ENCODE results near the gene POLR2L.
A peak's percentile ranks its signal among the peaks of the same experiment; 100 is the strongest.

POLR2L gene

DNA sequence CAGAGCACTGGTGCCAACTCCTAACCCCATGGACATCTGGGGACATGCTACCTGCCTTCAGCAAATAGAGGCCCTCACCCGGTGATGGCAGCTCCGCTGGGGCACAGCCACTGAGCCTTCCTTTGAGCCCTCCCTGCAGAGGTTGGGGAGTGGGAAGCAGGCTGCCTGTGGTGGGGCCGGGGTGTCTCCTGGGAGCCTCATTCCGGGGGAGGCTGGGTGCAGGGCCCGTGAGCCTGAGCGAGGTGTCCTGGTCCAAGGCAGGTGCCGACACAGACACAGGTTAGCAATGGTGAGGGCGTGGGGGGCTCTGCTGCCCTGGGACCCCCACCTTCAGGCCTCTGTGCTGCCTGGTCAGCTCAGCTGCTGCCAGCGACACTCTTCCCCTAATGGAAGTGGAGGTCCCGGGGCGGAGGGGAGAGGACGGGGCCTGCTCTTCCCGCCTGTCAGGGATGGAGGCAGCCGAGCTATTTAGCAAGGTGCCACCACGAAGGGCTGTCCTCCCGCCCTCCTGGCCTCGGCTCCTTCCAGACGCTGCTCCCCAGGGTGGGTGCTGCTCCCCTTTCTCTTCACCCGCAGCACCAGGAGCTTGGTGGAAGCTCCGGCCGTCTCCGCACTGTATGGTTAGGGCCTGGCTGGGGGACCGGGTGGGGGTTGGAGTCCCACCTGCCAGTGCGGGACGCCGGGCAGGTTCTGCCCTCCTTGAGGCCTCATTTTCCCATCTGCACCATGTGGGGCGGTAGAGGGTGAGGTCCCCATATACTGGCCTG is 11.5 kb upstream of the POLR2L start:
- no peak for DNase-seq

DNA sequence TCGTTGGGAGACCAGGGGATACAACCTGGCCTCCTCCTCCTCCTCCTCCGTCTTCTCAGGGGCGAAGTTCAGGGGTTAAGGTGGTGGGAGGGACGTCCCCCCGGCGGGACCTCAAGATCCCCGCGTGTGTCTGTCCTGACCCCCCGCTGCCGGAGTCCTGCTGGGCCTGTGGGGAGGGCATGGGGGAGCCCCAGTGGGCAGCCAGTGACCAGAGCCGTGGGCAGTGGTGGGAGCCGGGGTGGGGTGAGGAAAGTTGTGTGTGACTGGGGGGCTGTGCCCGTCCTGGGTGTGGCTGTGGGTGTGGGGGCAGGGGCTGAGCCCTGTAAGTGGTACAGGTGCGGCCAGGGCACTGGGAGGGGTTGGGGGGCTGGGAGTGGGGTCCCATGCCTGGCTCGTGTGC is 10.4 kb upstream of the POLR2L start:
- DNase-seq, result no peak

DNA sequence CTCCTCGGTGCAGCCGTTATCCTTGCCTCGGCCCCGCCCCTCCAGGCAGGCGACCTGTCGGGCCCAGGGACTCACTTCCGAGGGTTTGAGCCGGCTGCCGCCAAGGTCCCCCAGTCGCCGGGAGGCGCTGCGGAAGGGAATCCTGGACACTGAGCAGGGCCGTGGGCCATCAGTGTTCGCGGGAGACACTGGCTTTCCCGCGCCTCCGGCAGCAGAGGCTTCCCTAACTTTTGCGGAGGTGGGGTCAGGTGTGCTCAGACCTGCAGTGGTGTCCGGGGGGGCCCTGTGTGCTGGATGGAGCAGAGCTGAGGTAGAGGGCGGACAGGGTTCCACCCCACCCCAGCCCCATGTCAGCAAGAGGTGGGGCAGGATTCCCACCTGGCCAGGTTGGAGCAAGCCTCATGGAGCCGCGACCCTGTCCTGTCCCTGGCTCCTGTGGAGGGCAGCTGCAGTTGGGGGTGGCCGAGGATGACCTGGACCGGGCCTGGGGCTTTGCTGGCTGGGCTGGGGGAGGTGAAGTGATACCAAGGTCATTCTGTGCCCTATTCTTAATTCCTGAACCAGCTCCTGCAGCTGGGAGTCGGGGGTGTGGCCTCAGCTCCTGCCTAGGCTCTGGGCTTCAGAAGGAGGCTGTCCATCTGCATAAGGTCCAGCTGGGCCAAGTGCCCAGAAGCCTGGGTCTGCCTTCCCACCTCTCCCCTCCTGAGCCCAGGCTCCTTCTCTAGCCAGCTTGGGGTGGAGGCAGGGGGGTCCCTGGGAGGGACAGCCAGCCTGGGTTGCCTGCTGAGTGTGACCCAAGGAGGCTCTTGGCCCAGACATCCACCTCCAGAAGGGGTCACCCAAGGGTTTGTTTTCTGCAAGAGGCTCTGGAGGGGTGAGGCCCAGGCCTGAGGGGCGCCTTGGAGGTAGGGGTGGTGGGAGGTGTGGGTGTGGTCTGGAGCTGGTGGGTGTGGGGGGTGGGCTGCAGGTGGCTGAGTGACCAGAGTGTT is 8.7 kb upstream of the POLR2L start:
- DNase-seq, result peak in 1 of 2 experiments; percentile 30

DNA sequence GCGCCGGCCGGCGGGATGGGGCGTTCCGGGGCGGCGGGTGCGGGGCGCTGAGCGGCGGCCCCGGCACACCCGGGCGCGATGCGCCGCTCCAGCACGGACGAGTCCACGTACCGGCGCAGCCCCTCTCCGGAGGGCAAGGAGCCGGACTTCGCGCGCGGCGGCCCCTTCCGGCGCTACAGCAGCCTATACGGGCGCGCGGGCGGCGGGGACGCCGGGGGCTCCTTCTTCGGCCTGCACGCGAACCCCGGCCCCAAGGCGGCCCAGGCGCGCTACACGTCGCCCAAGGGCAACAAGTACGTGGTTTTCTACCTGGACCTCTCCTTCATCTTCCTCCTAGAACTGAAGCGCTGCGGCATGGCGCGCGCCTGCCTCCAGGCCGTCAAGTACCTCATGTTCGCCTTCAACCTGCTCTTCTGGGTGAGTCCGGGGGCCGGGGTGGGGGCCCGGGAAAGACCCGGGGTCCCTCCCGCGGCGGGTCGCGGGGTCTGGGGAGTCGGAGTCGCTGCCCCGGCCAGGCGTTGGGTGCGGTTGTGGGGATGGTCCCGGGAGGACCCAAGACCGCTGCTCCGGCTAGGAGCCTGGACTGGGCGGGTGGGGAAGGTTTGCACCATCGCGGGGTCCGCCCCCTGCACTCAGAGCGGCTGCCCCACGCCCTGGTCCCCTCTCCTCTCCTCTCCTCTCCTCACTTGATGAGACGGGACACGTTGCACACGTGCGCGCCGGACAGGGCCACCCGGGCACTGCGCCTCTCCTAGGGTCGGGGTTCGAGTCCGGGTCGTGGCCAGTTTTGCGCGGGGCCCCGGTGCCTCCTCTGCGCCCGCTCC is 7.8 kb upstream of the POLR2L start:
- peak; percentile 53 to 70 for DNase-seq

DNA sequence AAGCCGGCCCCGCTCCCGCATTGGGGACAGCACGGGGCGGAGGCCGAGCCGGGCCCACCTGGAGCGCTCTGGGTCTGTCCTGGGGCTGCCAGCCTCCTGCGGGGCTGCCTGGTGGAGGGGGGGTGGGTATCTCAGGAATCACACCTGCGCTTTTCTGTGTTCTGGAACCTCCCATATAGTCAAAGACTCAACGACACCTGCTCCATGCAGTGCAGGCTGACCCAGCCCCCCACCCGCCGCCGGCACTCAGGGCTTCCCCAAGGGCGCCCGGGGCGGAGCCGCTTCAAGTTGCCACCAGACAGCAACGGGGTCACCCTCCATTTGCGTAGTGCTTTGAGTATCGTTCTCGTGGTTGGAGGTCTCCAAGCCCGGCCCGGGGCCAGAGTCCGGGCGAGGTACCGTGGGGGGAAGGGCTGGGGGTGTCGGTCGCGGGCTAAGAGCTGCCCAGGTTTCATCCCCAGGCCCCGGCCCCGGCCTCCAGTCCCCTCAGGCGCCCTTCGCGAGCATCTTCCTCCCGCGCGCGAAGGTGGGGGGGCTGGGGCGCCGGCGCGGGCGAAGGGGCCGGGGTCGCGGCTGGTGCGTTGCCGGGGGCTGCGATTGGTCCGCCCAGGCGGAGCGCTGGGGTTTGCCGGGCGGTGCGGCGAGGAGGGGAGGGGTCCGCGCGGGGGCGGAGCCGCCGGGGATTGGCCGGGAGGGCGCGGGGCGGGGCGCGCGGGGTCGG is 6.9 kb upstream of the POLR2L start:
- DNase-seq, result peak; percentile 63 to 78

DNA sequence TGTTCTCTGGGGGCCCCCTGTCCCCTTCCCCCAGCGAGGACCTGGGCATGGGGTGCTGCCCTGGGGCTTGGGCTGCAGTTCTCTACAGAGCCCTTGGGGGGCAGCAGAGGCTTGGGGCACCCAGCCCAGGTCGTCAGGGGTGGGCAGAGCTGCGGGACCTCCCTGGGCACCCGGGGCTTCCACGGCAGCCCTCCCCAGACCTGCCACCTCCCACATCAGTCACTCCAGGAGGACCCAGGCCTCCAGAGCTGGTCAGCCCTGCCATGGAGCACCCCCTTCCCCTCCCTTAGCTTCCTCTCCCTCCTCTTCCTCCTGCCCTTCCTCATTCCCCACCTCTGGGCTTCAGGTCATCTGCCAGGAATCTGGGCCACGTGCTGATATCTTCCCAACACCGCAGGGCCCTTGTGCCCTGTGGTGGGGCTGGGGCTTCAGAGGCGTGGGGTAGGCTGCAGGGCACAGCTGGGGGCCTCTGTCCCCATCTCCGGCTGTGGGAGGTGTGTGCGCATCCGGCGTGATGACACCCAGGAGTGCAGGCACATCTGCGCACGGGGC is 6.1 kb upstream of the POLR2L start:
- DNase-seq, result peak in 1 of 2 experiments; percentile 36

DNA sequence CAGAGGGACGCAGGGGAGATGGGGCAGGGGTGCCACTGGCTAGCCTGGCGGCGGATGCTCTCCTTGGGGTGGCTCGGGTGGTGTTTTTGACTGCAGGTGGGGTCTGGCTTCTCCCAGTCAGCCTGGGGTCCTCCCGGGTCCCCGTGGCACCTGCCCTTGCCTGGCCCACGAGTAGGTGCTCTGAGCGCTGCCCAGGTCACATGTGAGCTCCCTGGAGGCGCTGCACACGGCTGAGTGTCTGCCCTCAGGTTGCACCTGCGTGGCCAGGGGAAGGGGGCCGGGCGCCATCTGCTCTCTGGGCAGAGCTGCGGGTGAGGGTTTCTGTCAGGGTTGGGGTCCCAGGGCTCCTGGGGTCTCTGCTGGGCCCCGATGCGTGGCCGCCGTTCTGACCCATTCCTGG is 5.5 kb upstream of the POLR2L start:
- DNase-seq, result no peak

DNA sequence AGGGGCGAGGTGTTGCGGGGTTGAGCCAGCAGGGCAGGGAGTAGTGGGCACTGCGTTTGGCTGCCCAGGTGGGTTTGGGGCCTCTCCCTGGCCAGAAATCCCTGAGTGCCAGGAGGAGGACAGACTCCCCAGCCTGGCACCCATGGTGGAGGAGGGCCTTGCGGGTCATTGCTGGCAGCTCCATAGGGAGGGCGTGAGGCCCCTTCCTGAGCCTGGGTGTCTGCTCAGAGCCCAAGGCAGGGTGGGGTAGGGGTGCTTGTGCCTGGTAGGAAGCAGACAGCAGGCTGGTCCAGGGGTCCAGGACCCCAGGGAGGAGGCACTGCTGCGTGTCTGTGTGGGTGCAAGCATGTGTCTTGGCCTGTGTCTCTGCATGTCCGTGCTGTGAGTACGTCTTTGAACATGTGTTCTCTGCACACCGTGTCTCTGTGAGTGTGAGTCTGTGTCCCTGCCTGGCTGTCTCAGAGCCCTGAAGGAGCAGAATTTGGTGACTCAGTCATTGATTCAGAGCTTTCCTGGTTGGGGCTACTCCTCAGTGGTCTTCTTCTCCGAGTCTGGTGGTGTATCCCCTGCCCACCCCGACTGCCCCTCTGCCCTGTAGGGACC is 4.3 kb upstream of the POLR2L start:
- no peak for DNase-seq

DNA sequence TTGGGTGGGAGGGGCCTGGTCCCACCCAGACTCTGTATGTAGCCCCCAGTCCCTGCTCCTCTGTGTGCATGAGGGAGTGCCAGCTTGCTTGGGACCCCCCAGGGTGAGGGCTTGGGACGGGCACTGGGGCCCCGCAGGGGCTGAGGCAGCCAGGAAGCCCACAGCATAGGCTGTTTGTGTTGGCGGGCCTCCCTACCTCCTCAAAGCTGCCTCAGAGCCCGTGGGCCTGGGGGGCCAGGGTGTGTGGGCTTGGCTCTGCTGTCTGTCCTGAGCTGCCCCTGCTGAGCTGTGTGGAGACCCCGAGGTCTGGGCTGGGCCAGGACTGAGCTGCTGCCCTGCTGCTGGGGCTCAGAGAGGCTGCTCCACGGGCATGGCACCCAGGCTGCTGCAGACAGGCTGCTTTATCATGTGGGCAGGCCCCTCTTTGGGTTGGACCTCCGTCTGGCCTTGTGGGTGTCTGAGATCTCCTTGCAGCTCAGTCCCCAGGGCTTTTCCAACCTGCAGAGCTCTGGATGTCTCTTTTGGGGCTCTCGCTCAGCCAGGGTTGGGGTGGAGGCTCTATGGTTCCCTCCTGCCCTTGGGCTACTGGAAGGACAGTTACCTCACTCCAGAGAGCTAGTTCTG is 3.7 kb upstream of the POLR2L start:
- DNase-seq, result no peak

DNA sequence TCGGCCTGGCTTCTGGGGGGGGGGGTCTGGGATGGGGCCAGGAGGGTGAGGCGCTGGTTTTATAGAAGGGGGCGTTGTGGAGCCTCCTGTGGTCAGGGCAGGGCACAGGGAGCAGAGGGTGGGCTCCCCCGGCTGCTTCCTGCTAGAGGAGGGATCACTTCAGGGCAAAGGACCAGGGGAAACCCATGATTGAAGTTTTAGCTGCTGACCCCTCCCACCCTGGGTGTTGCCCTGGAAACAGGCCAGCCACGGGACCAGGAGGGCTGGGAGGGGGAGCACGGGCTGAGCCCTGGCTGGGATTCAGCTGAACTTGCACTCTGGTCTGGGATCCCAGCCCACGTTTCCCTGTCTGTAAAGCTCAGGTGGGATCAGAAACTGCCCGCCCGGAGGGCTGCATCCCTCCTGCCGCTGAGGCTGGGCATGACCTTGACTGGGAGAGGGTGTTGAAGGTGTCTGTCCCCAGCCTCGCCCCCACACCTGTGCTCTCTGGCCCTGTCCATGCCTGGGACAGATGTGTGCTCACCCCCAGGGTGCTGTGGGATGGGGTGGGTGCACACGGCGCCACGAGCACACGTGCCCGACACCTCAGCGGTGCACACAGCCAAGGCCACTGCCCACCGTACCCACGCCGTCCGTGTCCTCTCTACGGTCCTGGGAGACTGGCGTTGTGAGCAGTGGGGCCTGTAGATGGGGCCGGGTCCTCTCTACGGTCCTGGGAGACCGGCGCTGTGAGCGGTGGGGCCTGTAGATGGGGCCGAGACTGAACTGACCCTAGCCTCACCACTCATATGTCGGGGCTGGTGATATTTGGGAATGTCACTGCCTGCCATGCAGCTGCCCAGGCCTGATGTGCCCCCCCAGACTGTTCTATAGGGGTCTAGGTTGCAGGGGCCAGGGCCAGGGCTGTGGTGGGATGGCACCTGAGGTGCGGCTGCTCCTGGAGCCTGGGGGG is 2.6 kb upstream of the POLR2L start:
- no peak for DNase-seq

DNA sequence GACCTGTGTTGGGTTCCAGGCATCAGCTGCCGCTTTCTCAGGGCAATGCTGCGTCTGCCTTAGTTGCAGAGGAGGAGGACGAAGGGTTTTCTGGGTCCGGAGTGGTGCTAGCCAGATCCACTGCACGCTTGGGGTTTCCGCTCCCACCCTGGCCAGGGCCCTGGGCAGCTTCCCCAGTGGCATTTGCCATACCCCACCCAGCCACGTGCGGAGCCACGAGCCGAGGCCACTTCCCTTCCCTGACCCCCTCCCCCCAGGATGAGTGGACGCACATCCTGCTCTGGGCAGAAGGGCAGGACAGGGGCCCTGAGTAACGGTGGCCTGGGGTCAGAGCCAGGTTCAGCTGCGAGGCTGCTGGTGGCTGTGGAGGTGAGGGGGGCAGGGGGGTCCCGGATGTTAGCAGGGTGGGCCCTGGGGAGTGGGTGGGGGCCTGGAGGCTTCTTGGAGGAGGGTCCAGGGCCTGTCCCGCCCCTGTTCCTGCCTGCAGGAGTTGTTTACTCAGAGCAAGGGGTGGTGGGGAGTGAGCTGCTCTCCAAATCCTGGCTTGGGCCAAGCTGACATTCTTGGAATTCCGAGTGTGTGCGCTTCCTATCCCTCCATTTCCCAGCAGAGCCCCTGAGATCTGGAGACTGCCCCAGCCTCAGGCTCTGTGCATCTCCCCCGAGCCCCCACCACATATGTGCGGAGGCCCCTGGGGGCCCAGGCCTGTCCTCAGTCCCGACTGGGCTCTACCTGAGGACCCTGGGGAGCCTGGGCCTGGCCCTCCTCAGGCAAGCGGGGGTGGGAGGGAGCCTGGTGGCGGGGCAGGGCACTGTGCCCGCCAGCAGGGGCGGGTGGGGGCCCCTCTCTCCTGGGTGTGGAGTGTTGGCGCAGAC is 1.7 kb upstream of the POLR2L start:
- DNase-seq, result no peak

DNA sequence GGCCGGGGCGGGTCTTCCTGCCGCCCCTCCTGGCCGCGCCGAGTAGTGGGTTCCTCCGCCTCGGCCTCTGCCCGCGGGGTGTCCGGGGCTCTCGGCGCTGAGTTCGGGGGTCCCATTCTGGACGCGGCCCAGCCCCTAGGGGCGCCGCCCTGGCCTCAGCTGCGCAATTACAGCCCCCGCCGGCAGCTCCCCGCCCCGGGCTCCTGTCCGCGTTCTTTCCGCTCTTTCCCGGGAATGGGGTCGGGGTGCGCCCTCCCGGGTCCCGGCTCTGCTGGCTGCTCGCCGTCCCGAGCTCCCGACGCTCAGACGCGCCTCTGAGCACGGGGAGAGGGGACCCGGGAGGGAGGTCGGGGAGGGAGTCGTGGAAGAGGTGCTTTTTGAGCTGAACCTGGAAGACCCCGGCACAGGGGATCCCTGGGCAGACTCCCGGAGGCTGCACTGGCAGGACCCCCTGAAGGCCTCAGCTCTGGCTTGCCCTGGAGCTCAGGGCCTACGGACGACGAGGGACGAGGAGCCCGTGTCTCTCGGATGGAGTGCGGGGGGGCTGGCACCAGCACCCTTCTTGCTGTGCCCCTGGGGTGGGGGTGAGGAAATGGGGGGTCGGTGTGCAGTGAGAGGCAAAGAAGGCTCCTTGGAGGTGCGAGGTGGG is 881 bp upstream of the POLR2L start:
- DNase-seq, result no peak

DNA sequence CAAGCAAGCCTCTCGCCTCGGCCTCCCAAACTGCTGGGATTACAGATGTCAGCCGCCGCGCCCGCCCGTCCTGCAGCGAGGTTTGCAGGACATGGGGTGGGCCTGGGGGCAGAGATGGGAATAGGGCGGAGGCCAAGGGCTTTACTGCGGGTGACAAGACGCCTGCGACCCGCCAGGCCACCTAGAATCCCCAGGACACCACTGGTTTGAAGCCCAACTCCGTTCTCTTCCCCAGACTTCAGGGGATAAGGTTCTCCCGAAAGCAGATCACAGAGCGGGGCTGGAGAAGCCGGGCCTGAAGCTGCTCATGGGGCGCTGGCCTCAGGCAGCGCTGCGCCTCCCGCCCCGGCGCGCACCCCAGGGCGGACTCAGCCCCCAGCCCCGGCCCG is 354 bp downstream of the POLR2L start:
- DNase-seq, result no peak

DNA sequence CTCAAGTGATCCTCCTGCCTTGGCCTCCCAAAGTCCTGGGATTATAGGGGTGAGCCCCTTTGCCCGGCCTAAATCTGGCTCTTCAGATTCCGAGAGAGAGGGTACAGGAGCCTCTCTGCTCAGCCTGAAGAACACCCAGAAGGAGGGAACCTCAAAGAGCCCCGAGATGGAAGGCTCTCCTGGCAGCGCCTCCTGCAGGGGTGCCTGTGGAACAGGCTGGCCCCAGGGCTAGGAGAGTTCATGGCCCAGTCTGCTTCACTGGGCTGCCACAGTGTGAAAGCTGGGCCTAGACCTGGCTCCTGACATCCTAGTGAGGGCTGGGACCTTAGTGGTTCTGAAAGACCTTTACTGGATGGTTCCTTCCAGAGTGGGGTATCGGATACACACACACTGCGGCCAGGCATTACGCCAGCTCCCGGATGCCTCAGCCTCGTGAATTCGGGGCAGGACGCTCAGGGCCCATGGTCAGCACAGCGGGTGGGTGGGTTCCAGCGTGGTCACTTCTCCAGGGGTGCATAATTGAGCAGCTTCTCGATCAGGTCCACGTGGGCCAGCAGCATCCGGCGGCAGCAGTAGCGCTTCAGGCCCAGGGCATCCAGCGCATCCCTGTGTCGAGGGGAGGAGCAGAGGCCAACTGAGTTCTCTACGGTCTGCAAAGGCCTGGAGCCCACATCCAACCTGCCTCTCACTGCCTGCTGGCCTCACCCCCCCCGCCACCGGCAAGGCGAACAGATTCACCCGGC is 2.3 kb downstream of the POLR2L start:
- no peak for DNase-seq

DNA sequence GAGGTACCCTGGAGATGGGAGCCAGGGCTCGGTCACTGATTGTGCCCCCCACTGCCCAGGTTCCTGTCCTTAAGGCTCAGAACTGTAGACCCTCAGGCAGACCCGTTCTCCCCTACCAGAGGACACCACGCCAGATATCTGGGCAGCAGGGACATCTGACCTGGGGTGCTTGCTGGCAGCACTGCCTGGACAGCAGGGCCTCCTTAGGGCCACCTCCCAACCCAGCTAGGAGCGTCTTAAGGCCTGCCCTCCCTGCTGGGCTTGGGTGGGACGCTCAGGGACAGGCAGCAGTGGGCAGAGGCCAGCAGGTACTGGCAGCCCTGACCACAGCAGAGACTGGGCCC is 3.1 kb downstream of the POLR2L start:
- DNase-seq, result no peak

DNA sequence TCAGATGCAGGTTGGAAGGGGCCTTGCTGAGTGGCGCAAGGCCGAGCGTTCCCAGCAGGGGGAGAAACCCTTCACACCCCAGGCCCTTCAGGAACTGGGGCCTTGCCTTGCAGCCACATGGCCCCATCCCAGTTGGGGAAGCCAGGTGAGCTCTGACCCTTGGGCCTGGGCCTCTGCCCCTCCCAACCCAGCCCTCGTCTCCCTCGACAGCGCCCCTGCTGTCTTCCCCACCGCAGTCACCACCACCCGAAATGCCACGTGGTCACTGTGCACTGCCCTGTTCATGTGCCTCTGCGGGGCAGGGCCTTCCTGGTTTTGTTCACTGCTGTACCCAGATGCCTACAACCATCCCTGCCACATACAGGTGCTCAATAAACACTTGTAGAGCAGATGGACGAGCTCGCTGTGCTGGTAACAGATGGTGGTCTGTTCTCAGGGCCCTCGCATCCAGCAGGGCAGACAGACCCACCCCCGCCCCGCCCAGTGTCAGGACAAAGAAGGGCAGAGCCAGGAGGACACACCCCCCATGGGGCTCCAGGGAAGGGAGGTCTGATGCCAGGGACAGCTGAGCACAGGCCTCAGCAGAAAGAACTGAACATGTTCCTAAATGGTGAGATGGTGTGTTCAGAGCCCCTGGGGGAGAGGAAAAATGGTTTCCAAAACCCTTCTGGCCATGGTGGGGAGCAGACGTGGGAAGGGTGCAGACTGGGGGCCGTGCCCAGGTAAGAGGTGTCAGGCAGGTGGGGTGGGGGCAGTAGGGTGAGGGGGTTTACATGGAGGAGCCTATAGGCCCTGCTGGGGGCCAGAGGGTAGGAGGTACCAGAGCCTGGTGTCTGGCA is 3.7 kb downstream of the POLR2L start:
- DNase-seq, result no peak

DNA sequence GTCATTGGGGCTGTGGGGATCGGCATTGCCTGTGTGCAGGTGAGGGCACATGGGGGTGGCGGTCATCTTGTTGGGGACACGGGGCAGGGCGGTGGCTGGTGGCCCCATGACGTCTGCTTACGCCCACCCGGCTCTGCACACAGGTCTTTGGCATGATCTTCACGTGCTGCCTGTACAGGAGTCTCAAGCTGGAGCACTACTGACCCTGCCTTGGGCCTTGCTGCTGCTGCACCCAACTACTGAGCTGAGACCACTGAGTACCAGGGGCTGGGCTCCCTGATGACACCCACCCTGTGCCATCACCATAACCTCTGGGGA is 4.4 kb downstream of the POLR2L start:
- no peak for DNase-seq
